CD4-positive, alpha-beta T cell treated with Interleukin-17A for 1 hour (primary cell): ENCODE measurements around the gene NYAP2.

Source experiments
- DNase-seq: peaks from one replicate; pipeline ENCODE4 v3.0.0-alpha.2; 2020

Gene NYAP2

GRCh38 chr2:225399504-225399903, at the start of gene NYAP2:
NYAP2 (plus strand) TSS chr2:225399710; CDS start chr2:225408881, 9,171 bp downstream.
- no peak for DNase-seq

GRCh38 chr2:225353579-225354085, 45.9 kb upstream of the NYAP2 start:
- DNase-seq = no peak

GRCh38 chr2:225354281-225354774, 45.2 kb upstream of the NYAP2 start:
- DNase-seq = no peak

GRCh38 chr2:225355788-225356187, 43.7 kb upstream of the NYAP2 start:
- no peak for DNase-seq

- DNase-seq = no peak
Measured at GRCh38 chr2:225366731-225367130, 32.8 kb upstream of the NYAP2 start.

- no peak for DNase-seq
Measured at GRCh38 chr2:225367482-225367881, 32.0 kb upstream of the NYAP2 start.

- DNase-seq = no peak
Measured at GRCh38 chr2:225378984-225379383, 20.5 kb upstream of the NYAP2 start.

- DNase-seq = no peak
Measured at GRCh38 chr2:225379856-225380255, 19.7 kb upstream of the NYAP2 start.

GRCh38 chr2:225381609-225382008, 17.9 kb upstream of the NYAP2 start:
- no peak for DNase-seq

GRCh38 chr2:225398372-225398771, 1.1 kb upstream of the NYAP2 start:
- DNase-seq = no peak

GRCh38 chr2:225400060-225400511, 576 bp downstream of the NYAP2 start:
- no peak for DNase-seq

GRCh38 chr2:225400546-225401400, 1.3 kb downstream of the NYAP2 start:
- DNase-seq = no peak

GRCh38 chr2:225402210-225402776, 2.8 kb downstream of the NYAP2 start:
- DNase-seq = no peak

GRCh38 chr2:225411452-225411851, 11.9 kb downstream of the NYAP2 start:
- no peak for DNase-seq

- DNase-seq = no peak
Measured at GRCh38 chr2:225413786-225414185, 14.3 kb downstream of the NYAP2 start.

- DNase-seq = no peak
Measured at GRCh38 chr2:225414902-225415301, 15.4 kb downstream of the NYAP2 start.

GRCh38 chr2:225415341-225415740, 15.8 kb downstream of the NYAP2 start:
- no peak for DNase-seq

GRCh38 chr2:225415792-225416191, 16.3 kb downstream of the NYAP2 start:
- DNase-seq = no peak

- no peak for DNase-seq
Measured at GRCh38 chr2:225416616-225417367, 17.3 kb downstream of the NYAP2 start.

- no peak for DNase-seq
Measured at GRCh38 chr2:225419033-225419432, 19.5 kb downstream of the NYAP2 start.

GRCh38 chr2:225422145-225422544, 22.6 kb downstream of the NYAP2 start:
- DNase-seq = no peak

GRCh38 chr2:225425284-225425683, 25.8 kb downstream of the NYAP2 start:
- no peak for DNase-seq

- no peak for DNase-seq
Measured at GRCh38 chr2:225428360-225428759, 28.9 kb downstream of the NYAP2 start.
